IPS-15b (cell line): ENCODE data around the gene STRAP.
A peak's percentile ranks its signal among the peaks of the same experiment; 100 is the strongest.
"Not testable (repeated sequence)": the region's sequence is repeated elsewhere in the genome, so short reads cannot be mapped to it uniquely, and the experiment has no call there.

Source experiments
- H3K27me3 ChIP-seq: one replicate; pipeline ENCODE4 v1.6.1; 2013; ENCODE audit warnings: low read length; ENCODE audit not compliant: control insufficient read depth, insufficient read depth
- H3K36me3 ChIP-seq: one replicate; pipeline ENCODE4 v1.6.1; 2013; ENCODE audit warnings: low read length; ENCODE audit not compliant: control insufficient read depth, insufficient read depth
- H3K4me1 ChIP-seq: one replicate; pipeline ENCODE4 v1.6.1; 2013; ENCODE audit warnings: mild to moderate bottlenecking, low read length; ENCODE audit not compliant: control insufficient read depth, insufficient read depth
- H3K4me3 ChIP-seq: one replicate; pipeline ENCODE4 v1.5.1; 2013; ENCODE audit warnings: low read depth, low read length
- H3K9ac ChIP-seq: one replicate; pipeline ENCODE4 v1.6.1; 2013; ENCODE audit warnings: low read depth, mild to moderate bottlenecking, low read length
- H3K9me3 ChIP-seq: one replicate; pipeline ENCODE4 v1.6.1; 2013; ENCODE audit warnings: mild to moderate bottlenecking, low read length; ENCODE audit not compliant: control insufficient read depth, insufficient read depth

Gene STRAP

GRCh38 chr12:15904378-15904920 lies 22.3 kb downstream of the STRAP start:
- Histone ChIP-seq H3K36me3 (peaks cover 20% of the 10 kb centered on the region), H3K4me3 (no peak overlapping the region), H3K9ac (no peak overlapping the region), H3K4me1 (no peaks in the 10 kb centered on the region), H3K27me3 (no peaks in the 10 kb centered on the region), H3K9me3 (no peaks in the 10 kb centered on the region)

GRCh38 chr12:15910468-15910863 lies 28.3 kb downstream of the STRAP start:
- H3K9me3 ChIP-seq = no peaks in the 10 kb centered on the region
- H3K27me3 ChIP-seq = peaks cover 15% of the 10 kb centered on the region
- peak overlapping the region; percentile 77 for H3K4me3 ChIP-seq
- H3K36me3 ChIP-seq = no peaks in the 10 kb centered on the region
- peaks cover 5% of the 10 kb centered on the region for H3K4me1 ChIP-seq
- H3K9ac ChIP-seq = no peak overlapping the region

- peak within 1 kb of the TSS; percentile 85 for H3K9ac ChIP-seq
- peaks cover 5% of the 10 kb centered on the region for H3K4me1 ChIP-seq
- H3K27me3 ChIP-seq = peaks cover 15% of the 10 kb centered on the region
- H3K36me3 ChIP-seq = no peaks in the 10 kb centered on the region
- H3K9me3 ChIP-seq = no peaks in the 10 kb centered on the region
- H3K4me3 ChIP-seq = peak within 1 kb of the TSS; percentile 77
Measured at GRCh38 chr12:15910864-15911721, 28.9 kb downstream of the STRAP start, which contains the start of gene DERA. Gene DERA (plus strand): TSS chr12:15911332. CDS start chr12:15911384, 52 bp downstream.

GRCh38 chr12:15911931-15912330 lies 29.7 kb downstream of the STRAP start:
- Histone ChIP-seq H3K27me3 (peaks cover 15% of the 10 kb centered on the region), H3K4me3 (peak overlapping the region; percentile 77)
- H3K9me3 ChIP-seq, H3K9ac ChIP-seq, H3K4me1 ChIP-seq, H3K36me3 ChIP-seq: not testable (repeated sequence)

- H3K9me3 ChIP-seq, H3K4me3 ChIP-seq, H3K36me3 ChIP-seq, H3K9ac ChIP-seq, H3K4me1 ChIP-seq: not testable (repeated sequence)
- peaks cover 15% of the 10 kb centered on the region for H3K27me3 ChIP-seq
Measured at GRCh38 chr12:15914131-15914530, 31.9 kb downstream of the STRAP start.

- H3K36me3 ChIP-seq = no peaks in the 10 kb centered on the region
- peaks cover 8% of the 10 kb centered on the region for H3K27me3 ChIP-seq
Measured at GRCh38 chr12:15918066-15918465, 35.9 kb downstream of the STRAP start.

GRCh38 chr12:15919418-15919817 lies 37.2 kb downstream of the STRAP start:
- no peak overlapping the region for H3K9ac ChIP-seq
- no peaks in the 10 kb centered on the region for H3K36me3 ChIP-seq
- H3K9me3 ChIP-seq = no peaks in the 10 kb centered on the region
- H3K4me3 ChIP-seq = no peak overlapping the region
- H3K4me1 ChIP-seq = peaks cover 5% of the 10 kb centered on the region
- H3K27me3 ChIP-seq = no peaks in the 10 kb centered on the region

More at GRCh38 chr12:15918066-15918465, 35.9 kb downstream of the STRAP start:
- H3K4me3 ChIP-seq = no peak overlapping the region
- H3K9ac ChIP-seq = no peak overlapping the region
- H3K4me1 ChIP-seq = peaks cover 3% of the 10 kb centered on the region
- no peaks in the 10 kb centered on the region for H3K9me3 ChIP-seq

- Histone ChIP-seq H3K9ac (no peak overlapping the region), H3K4me3 (no peak overlapping the region), H3K36me3 (no peaks in the 10 kb centered on the region), H3K9me3 (no peaks in the 10 kb centered on the region), H3K27me3 (no peaks in the 10 kb centered on the region), H3K4me1 (peaks cover 9% of the 10 kb centered on the region)
Measured at GRCh38 chr12:15924956-15925355, 42.8 kb downstream of the STRAP start.

- no peak overlapping the region for H3K9ac ChIP-seq
- H3K36me3 ChIP-seq = no peaks in the 10 kb centered on the region
- H3K4me1 ChIP-seq = peaks cover 9% of the 10 kb centered on the region
- H3K4me3 ChIP-seq = no peak overlapping the region
- H3K27me3 ChIP-seq = no peaks in the 10 kb centered on the region
- no peaks in the 10 kb centered on the region for H3K9me3 ChIP-seq
Measured at GRCh38 chr12:15928346-15928745, 46.2 kb downstream of the STRAP start.

- H3K27me3 ChIP-seq = no peaks in the 10 kb centered on the region
Measured at GRCh38 chr12:15928870-15929571, 46.8 kb downstream of the STRAP start.

GRCh38 chr12:15931590-15932053 lies 49.4 kb downstream of the STRAP start:
- H3K4me3 ChIP-seq = no peak overlapping the region
- no peaks in the 10 kb centered on the region for H3K9me3 ChIP-seq
- H3K9ac ChIP-seq = no peak overlapping the region
- peaks cover 7% of the 10 kb centered on the region for H3K4me1 ChIP-seq
- no peaks in the 10 kb centered on the region for H3K36me3 ChIP-seq
- no peaks in the 10 kb centered on the region for H3K27me3 ChIP-seq

More at GRCh38 chr12:15928870-15929571, 46.8 kb downstream of the STRAP start:
- H3K36me3 ChIP-seq = no peaks in the 10 kb centered on the region
- H3K4me1 ChIP-seq = peaks cover 7% of the 10 kb centered on the region
- no peak overlapping the region for H3K9ac ChIP-seq
- H3K4me3 ChIP-seq = no peak overlapping the region
- H3K9me3 ChIP-seq = no peaks in the 10 kb centered on the region
